OCI-LY1 (cell line): ENCODE results near the gene SVIP.

Experiments used
- H2AFZ ChIP-seq: fragments of 200-600 bp; sonication (generic), shearing (Covaris generic); 2 replicates; pipeline ENCODE4 v1.6.0; 2014; ENCODE audit warnings: antibody characterized with exemption, mild to moderate bottlenecking, low read length
- H3F3A ChIP-seq: fragments of 200-600 bp; sonication (generic), shearing (Covaris generic); 2 replicates; pipeline ENCODE4 v1.6.0; 2014; ENCODE audit warnings: mild to moderate bottlenecking, antibody characterized with exemption, low read length, moderate library complexity; ENCODE audit not compliant: insufficient read depth
- H3K27ac ChIP-seq: fragments of 200-600 bp; sonication (generic); 2 replicates; pipeline ENCODE4 v1.5.1; 2014; ENCODE audit warnings: low read length, mixed run types, mild to moderate bottlenecking, low read depth; ENCODE audit not compliant: poor library complexity, severe bottlenecking
- H3K27me3 ChIP-seq: fragments of 200-600 bp; sonication (generic); 2 replicates; pipeline ENCODE4 v1.6.0; 2014; ENCODE audit warnings: antibody characterized with exemption, mild to moderate bottlenecking, low read length, moderate library complexity; ENCODE audit not compliant: insufficient read depth
- H3K36me3 ChIP-seq: fragments of 200-600 bp; sonication (generic); 2 replicates; pipeline ENCODE4 v1.6.1; 2014; ENCODE audit warnings: mild to moderate bottlenecking, antibody characterized with exemption, low read length, moderate library complexity, mixed read lengths; ENCODE audit not compliant: insufficient read depth
- H3K4me1 ChIP-seq: fragments of 200-600 bp; sonication (generic); 2 replicates; pipeline ENCODE4 v1.5.1; 2014; ENCODE audit warnings: mild to moderate bottlenecking, low read length, moderate library complexity; ENCODE audit not compliant: insufficient read depth, severe bottlenecking
- H3K4me2 ChIP-seq: fragments of 200-600 bp; sonication (generic), shearing (Covaris generic); 2 replicates; pipeline ENCODE4 v1.6.1; 2014; ENCODE audit warnings: low read length
- H3K4me3 ChIP-seq: fragments of 200-600 bp; sonication (generic); 2 replicates; pipeline ENCODE4 v1.5.1; 2014; ENCODE audit warnings: low read length, low read depth, mild to moderate bottlenecking, mixed read lengths; ENCODE audit not compliant: poor library complexity, severe bottlenecking
- H3K79me2 ChIP-seq: fragments of 200-600 bp; shearing (Covaris generic); 2 replicates; pipeline ENCODE4 v1.6.1; 2016; ENCODE audit warnings: mixed run types, low read length, mixed read lengths; ENCODE audit not compliant: insufficient read depth
- H3K9ac ChIP-seq: fragments of 200-600 bp; sonication (generic), shearing (Covaris generic); 2 replicates; pipeline ENCODE4 v1.6.1; 2014; ENCODE audit warnings: mild to moderate bottlenecking, low read length, mixed read lengths
- H3K9me2 ChIP-seq: fragments of 200-600 bp; sonication (generic), shearing (Covaris generic); 2 replicates; pipeline ENCODE4 v1.6.1; 2014; ENCODE audit warnings: low read depth, mild to moderate bottlenecking, low read length, mixed read lengths
- H3K9me3 ChIP-seq: fragments of 200-600 bp; shearing (Covaris generic); 2 replicates; pipeline ENCODE4 v1.6.1; 2014; ENCODE audit warnings: low read length, mixed read lengths
- H4K20me1 ChIP-seq: fragments of 200-600 bp; sonication (generic), shearing (Covaris generic); 2 replicates; pipeline ENCODE4 v1.6.0; 2016; ENCODE audit warnings: mild to moderate bottlenecking, low read length; ENCODE audit not compliant: insufficient read depth
- CTCF ChIP-seq: fragments of 200-600 bp; sonication (generic), shearing (Covaris generic); IDR thresholded peaks from 2 replicates; pipeline ENCODE4 v1.5.1; 2017; ENCODE audit warnings: mild to moderate bottlenecking, antibody characterized with exemption, low read length, moderate library complexity, mixed read lengths
- EZH2 ChIP-seq: fragments of 200-600 bp; sonication (generic), shearing (Covaris generic); IDR thresholded peaks from 2 replicates; pipeline ENCODE4 v1.8.0; 2017; ENCODE audit warnings: borderline replicate concordance, mixed run types, mild to moderate bottlenecking, antibody characterized with exemption, low read length, moderate library complexity, mixed read lengths

SVIP gene

GRCh38 chr11:22875869-22876473 lies 46.4 kb upstream of the SVIP start:
- H3K4me1 ChIP-seq: no peaks in the 10 kb centered on the region
- TF ChIP-seq EZH2: no peak
- peak; percentile 90 for TF ChIP-seq CTCF

GRCh38 chr11:22869325-22869724 lies 39.7 kb upstream of the SVIP start:
- H3K9ac ChIP-seq: no peak overlapping the region
- no peaks in the 10 kb centered on the region for H3K27me3 ChIP-seq
- no peaks in the 10 kb centered on the region for H4K20me1 ChIP-seq
- H3K4me1 ChIP-seq: no peaks in the 10 kb centered on the region
- H3K9me3 ChIP-seq: no peaks in the 10 kb centered on the region
- no peak overlapping the region for H2AFZ ChIP-seq
- no peaks in the 10 kb centered on the region for H3K9me2 ChIP-seq
- no peak for TF ChIP-seq EZH2
- TF ChIP-seq CTCF: no peak
- no peak overlapping the region for H3K4me3 ChIP-seq
- H3K27ac ChIP-seq: no peak overlapping the region
- H3K36me3 ChIP-seq: no peaks in the 10 kb centered on the region
- H3K79me2 ChIP-seq: no peaks in the 10 kb centered on the region
- H3K4me2 ChIP-seq: no peak overlapping the region
- no peaks in the 10 kb centered on the region for H3F3A ChIP-seq

More at GRCh38 chr11:22875869-22876473, 46.4 kb upstream of the SVIP start:
- Histone ChIP-seq H3K4me3 (no peak overlapping the region), H3K9me2 (no peaks in the 10 kb centered on the region), H3K27me3 (no peaks in the 10 kb centered on the region), H3K9me3 (no peaks in the 10 kb centered on the region), H3F3A (no peaks in the 10 kb centered on the region), H2AFZ (no peak overlapping the region), H3K36me3 (no peaks in the 10 kb centered on the region), H3K9ac (no peak overlapping the region), H3K4me2 (no peak overlapping the region), H3K27ac (no peak overlapping the region), H3K79me2 (no peaks in the 10 kb centered on the region), H4K20me1 (no peaks in the 10 kb centered on the region)

DNA sequence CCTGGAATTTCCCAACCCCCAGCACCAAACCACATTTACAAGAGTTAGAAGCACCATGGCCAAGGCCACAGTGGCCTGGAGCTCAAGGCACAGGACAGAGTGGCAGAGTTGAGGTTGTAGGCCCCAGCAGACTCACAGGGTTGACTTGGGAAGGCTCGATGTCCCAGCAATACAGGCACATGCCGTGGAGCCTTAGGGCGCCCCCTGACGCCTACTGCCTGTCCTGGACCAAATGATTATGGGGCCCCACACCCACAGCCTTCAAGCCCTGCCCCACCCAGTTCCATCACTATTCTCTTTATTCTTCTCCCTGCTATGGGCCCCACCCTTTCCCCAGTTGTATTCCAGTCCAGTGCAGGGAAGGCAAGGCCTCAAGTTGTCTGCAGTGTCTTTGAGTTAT lies 30.6 kb upstream of the SVIP start, which contains the start of gene CCDC179:
TSS of gene CCDC179 (minus strand) at position 234 of the 400 bp plus-strand sequence. CDS start at position 181, 53 bp downstream.
- no peaks in the 10 kb centered on the region for H3F3A ChIP-seq
- H4K20me1 ChIP-seq: no peaks in the 10 kb centered on the region
- no peak within 1 kb of the TSS for H3K9ac ChIP-seq
- no peaks in the 10 kb centered on the region for H3K9me2 ChIP-seq
- no peak within 1 kb of the TSS for H3K4me3 ChIP-seq
- H3K4me1 ChIP-seq: no peaks in the 10 kb centered on the region
- no peaks in the 10 kb centered on the region for H3K9me3 ChIP-seq
- H2AFZ ChIP-seq: no peak within 1 kb of the TSS
- no peak within 1 kb of the TSS for H3K4me2 ChIP-seq
- no peak within 1 kb of the TSS for H3K27ac ChIP-seq
- H3K36me3 ChIP-seq: no peaks in the 10 kb centered on the region
- no peaks in the 10 kb centered on the region for H3K27me3 ChIP-seq
- TF ChIP-seq EZH2: no peak
- TF ChIP-seq CTCF: no peak
- no peaks in the 10 kb centered on the region for H3K79me2 ChIP-seq
